Umbilical cord (tissue), 2 donors: ENCODE data around the gene ATP6V0A1. TPM values are rescaled to one million over a fixed set of nuclear protein-coding genes. Genes with fewer than 3 reads are reported as not detected.
"Not testable (repeated sequence)": the region's sequence is repeated elsewhere in the genome, so short reads cannot be mapped to it uniquely, and the experiment has no call there.

Source experiments
- DNase-seq: peaks from one replicate; pipeline ENCODE4 v3.0.0-alpha.2; 2015; ENCODE audit warnings: low spot score
- total RNA-seq: library from RNA; depleted of rRNA; stranded (reverse); fragments of >200 nt; gene quantifications from one replicate; pipeline ENCODE4 v1.2.3, GENCODE V29; 2014; ENCODE audit warnings: low replicate concordance; ENCODE audit not compliant: insufficient read depth

ATP6V0A1 gene
- total RNA-seq, 1 donor from 2014 or later: 55.9 TPM

GRCh38 chr17:42475835-42476234 is 17.2 kb downstream of the ATP6V0A1 start:
- DNase-seq: no peak

GRCh38 chr17:42476411-42476810 is 17.7 kb downstream of the ATP6V0A1 start:
- no peak for DNase-seq

- no peak for DNase-seq
Observed at GRCh38 chr17:42477173-42477572, 18.5 kb downstream of the ATP6V0A1 start.

- DNase-seq: not testable (repeated sequence)
Observed at GRCh38 chr17:42477824-42478223, 19.1 kb downstream of the ATP6V0A1 start.

GRCh38 chr17:42484304-42484703 is 25.6 kb downstream of the ATP6V0A1 start:
- no peak for DNase-seq

GRCh38 chr17:42485680-42486079 is 27.0 kb downstream of the ATP6V0A1 start:
- DNase-seq: no peak

GRCh38 chr17:42488032-42488431 is 29.4 kb downstream of the ATP6V0A1 start:
- DNase-seq: no peak

- no peak for DNase-seq
Observed at GRCh38 chr17:42493319-42493718, 34.6 kb downstream of the ATP6V0A1 start.

- no peak for DNase-seq
Observed at GRCh38 chr17:42494673-42495072, 36.0 kb downstream of the ATP6V0A1 start.

GRCh38 chr17:42498828-42499227 is 40.1 kb downstream of the ATP6V0A1 start:
- DNase-seq: no peak

GRCh38 chr17:42502091-42502490 is 43.4 kb downstream of the ATP6V0A1 start:
- DNase-seq: no peak

- DNase-seq: no peak
Observed at GRCh38 chr17:42502926-42503325, 44.2 kb downstream of the ATP6V0A1 start.

GRCh38 chr17:42507671-42508070 is 49.0 kb downstream of the ATP6V0A1 start:
- no peak for DNase-seq

- no peak for DNase-seq
Observed at GRCh38 chr17:42508426-42509165, 49.9 kb downstream of the ATP6V0A1 start.

GRCh38 chr17:42509409-42509808 is 50.7 kb downstream of the ATP6V0A1 start:
- DNase-seq: no peak

GRCh38 chr17:42509841-42510240 is 51.2 kb downstream of the ATP6V0A1 start:
- DNase-seq: no peak

GRCh38 chr17:42512246-42512645 is 53.6 kb downstream of the ATP6V0A1 start:
- no peak for DNase-seq

- no peak for DNase-seq
Observed at GRCh38 chr17:42512733-42513251, 54.1 kb downstream of the ATP6V0A1 start.

- DNase-seq: no peak
Observed at GRCh38 chr17:42513686-42514085, 55.0 kb downstream of the ATP6V0A1 start.

- no peak for DNase-seq
Observed at GRCh38 chr17:42514279-42514678, 55.6 kb downstream of the ATP6V0A1 start.

- no peak for DNase-seq
Observed at GRCh38 chr17:42514867-42515266, 56.2 kb downstream of the ATP6V0A1 start.

GRCh38 chr17:42517516-42517915 is 58.8 kb downstream of the ATP6V0A1 start:
- peak; percentile 84 for DNase-seq

GRCh38 chr17:42518046-42518754 is 59.5 kb downstream of the ATP6V0A1 start:
- DNase-seq: peak; percentile 96
